GM23248 (cell line): ENCODE measurements around the gene MALSU1.

Source experiments
- EZH2 ChIP-seq: fragments of 200-600 bp; sonication (generic); IDR thresholded peaks from 2 replicates; pipeline ENCODE4 v1.6.1; 2018; ENCODE audit warnings: antibody characterized with exemption, mild to moderate bottlenecking; ENCODE audit not compliant: insufficient read depth, poor library complexity, severe bottlenecking
- EZH2phosphoT487 ChIP-seq: fragments of 200-600 bp; sonication (generic); IDR thresholded peaks from 2 replicates; pipeline ENCODE4 v1.6.1; 2018; ENCODE audit warnings: antibody characterized with exemption, moderate library complexity, mild to moderate bottlenecking, low read depth; ENCODE audit not compliant: insufficient read depth

DNA sequence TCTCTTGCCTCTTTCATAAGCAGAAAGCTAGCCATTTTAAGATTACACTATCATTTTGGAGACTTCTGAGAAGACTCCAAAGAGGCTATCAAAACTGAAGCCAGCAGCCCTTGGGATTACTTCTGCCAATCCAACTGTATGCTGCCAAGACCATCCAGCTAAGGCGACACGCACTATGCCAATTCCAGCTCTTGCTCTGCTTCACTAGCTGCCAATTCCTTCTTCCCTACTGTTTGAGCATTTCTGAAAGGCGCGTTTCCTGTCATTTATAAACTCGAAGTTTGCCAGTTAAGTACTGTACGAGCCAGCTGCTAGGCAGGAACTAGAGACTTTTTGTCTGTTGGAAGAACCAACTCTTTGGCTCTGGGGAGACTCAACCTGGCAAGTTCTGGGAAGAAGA lies 36.5 kb downstream of the MALSU1 start:
- TF ChIP-seq EZH2 (no peak), EZH2phosphoT487 (no peak)
